NB4 (cell line): Measurements from ENCODE around the gene CSTPP1.

Source experiments
- DNase-seq: peaks from one replicate; pipeline ENCODE4 v3.0.0; 2010; ENCODE audit warnings: low read depth
- H3K4me3 ChIP-seq: one replicate; pipeline ENCODE4 v1.5.1; 2011; ENCODE audit warnings: mild to moderate bottlenecking, low read depth, low read length, moderate library complexity
- CTCF ChIP-seq: IDR thresholded peaks from one replicate; pipeline ENCODE4 v1.5.1; 2012; ENCODE audit warnings: low read depth, low read length
- MAX ChIP-seq: IDR thresholded peaks from 2 replicates; pipeline ENCODE4 v1.6.1; 2011; ENCODE audit warnings: low read depth, low read length
- MYC ChIP-seq: IDR thresholded peaks from 2 replicates; pipeline ENCODE4 v1.6.1; 2011; ENCODE audit warnings: low read depth, low read length
- POLR2A ChIP-seq: IDR thresholded peaks from 2 replicates; pipeline ENCODE4 v1.6.1; 2011; ENCODE audit warnings: mild to moderate bottlenecking; ENCODE audit not compliant: insufficient read length; ENCODE audit errors: extremely low read depth

The CSTPP1 gene

GRCh38 chr11:46942172-46942571 lies 5.6 kb downstream of the CSTPP1 start:
- no peak for TF ChIP-seq MYC
- H3K4me3 ChIP-seq = no peak overlapping the region
- DNase-seq = no peak

- TF ChIP-seq MAX = no peak
- TF ChIP-seq POLR2A = no peak
- no peak for TF ChIP-seq CTCF
- no peak for TF ChIP-seq MYC
- DNase-seq = no peak
- no peak overlapping the region for H3K4me3 ChIP-seq
Observed at GRCh38 chr11:46944356-46945075, 8.0 kb downstream of the CSTPP1 start.

- TF ChIP-seq POLR2A = no peak
- no peak for TF ChIP-seq MYC
- TF ChIP-seq CTCF = no peak
- TF ChIP-seq MAX = no peak
- no peak for DNase-seq
- H3K4me3 ChIP-seq = no peak overlapping the region
Observed at GRCh38 chr11:46947399-46948077, 11.0 kb downstream of the CSTPP1 start.

- peak; percentile 14 for DNase-seq
- TF ChIP-seq POLR2A (no peak), CTCF (no peak), MYC (no peak), MAX (no peak)
- H3K4me3 ChIP-seq = no peak overlapping the region
Observed at GRCh38 chr11:46948378-46949131, 12.0 kb downstream of the CSTPP1 start.

- H3K4me3 ChIP-seq = no peak overlapping the region
- no peak for DNase-seq
- TF ChIP-seq MAX = no peak
Observed at GRCh38 chr11:46949297-46949696, 12.7 kb downstream of the CSTPP1 start.

- DNase-seq = no peak
- no peak overlapping the region for H3K4me3 ChIP-seq
- TF ChIP-seq MYC (no peak), MAX (no peak), POLR2A (no peak), CTCF (no peak)
Observed at GRCh38 chr11:46951864-46952263, 15.3 kb downstream of the CSTPP1 start.
